Pulmonary artery endothelial cell (primary cell): Measurements from ENCODE around the gene C22orf39. TPM values are rescaled to one million over a fixed set of nuclear protein-coding genes. Genes with fewer than 3 reads are reported as not detected.

Source experiments
- DNase-seq: peaks from one replicate; pipeline ENCODE4 v3.0.0-alpha.2; 2011; ENCODE audit warnings: low read depth, low spot score
- total RNA-seq: library from RNA; depleted of rRNA; stranded (reverse); fragments of >200 nt; gene quantifications from 2 replicates; pipeline ENCODE4 v1.2.3, GENCODE V29; 2014

Gene C22orf39
- 21.4 and 25.3 TPM in 2 replicates for total RNA-seq

GRCh38 chr22:19447330-19448075 is at the start of gene C22orf39:
Gene C22orf39 (minus strand): TSS chr22:19447711. CDS start chr22:19447688, 23 bp downstream.
- peak; percentile 79 for DNase-seq

- DNase-seq: peak; percentile 54
Measured at GRCh38 chr22:19497245-19497644, 49.7 kb upstream of the C22orf39 start.

GRCh38 chr22:19496324-19496630 is 48.8 kb upstream of the C22orf39 start:
- no peak for DNase-seq

- DNase-seq: peak; percentile 26
Measured at GRCh38 chr22:19495562-19496323, 48.2 kb upstream of the C22orf39 start.

GRCh38 chr22:19494676-19495173 is 47.2 kb upstream of the C22orf39 start:
- no peak for DNase-seq

- no peak for DNase-seq
Measured at GRCh38 chr22:19494001-19494560, 46.6 kb upstream of the C22orf39 start.

- DNase-seq: no peak
Measured at GRCh38 chr22:19492504-19493174, 45.1 kb upstream of the C22orf39 start.

GRCh38 chr22:19490628-19491230 is 43.2 kb upstream of the C22orf39 start:
- DNase-seq: no peak

- no peak for DNase-seq
Measured at GRCh38 chr22:19488884-19489843, 41.7 kb upstream of the C22orf39 start.

GRCh38 chr22:19488285-19488684 is 40.8 kb upstream of the C22orf39 start:
- no peak for DNase-seq

- DNase-seq: peak; percentile 82
Measured at GRCh38 chr22:19483481-19484244, 36.2 kb upstream of the C22orf39 start.

GRCh38 chr22:19482297-19482696 is 34.8 kb upstream of the C22orf39 start:
- DNase-seq: no peak

GRCh38 chr22:19480789-19481188 is 33.3 kb upstream of the C22orf39 start:
- no peak for DNase-seq

- no peak for DNase-seq
Measured at GRCh38 chr22:19480173-19480568, 32.7 kb upstream of the C22orf39 start.

GRCh38 chr22:19479355-19480172 is 32.1 kb upstream of the C22orf39 start, which contains the start of gene CDC45:
Gene CDC45 (plus strand): TSS chr22:19479920. CDS start chr22:19479969, 49 bp downstream.
- peak; percentile 96 for DNase-seq

GRCh38 chr22:19478901-19479354 is 31.4 kb upstream of the C22orf39 start, which contains the start of gene UFD1:
Gene UFD1 (minus strand): TSS chr22:19479193. CDS start chr22:19479085, 108 bp downstream.
- DNase-seq: peak; percentile 15

GRCh38 chr22:19478045-19478900 is 30.8 kb upstream of the C22orf39 start:
- no peak for DNase-seq
